GM23338 (cell line): Measurements from ENCODE around the gene NRG3. TPM values are rescaled to one million over a fixed set of nuclear protein-coding genes. Genes with fewer than 3 reads are reported as not detected.

Source experiments
- ATAC-seq: fragments of 200-7000 bp; cut with Tn5 transposase; 3 replicates; pipeline ENCODE4 v1.9.1; 2020
- DNase-seq: peaks from one replicate; pipeline ENCODE4 v3.0.0-alpha.2; 2015; ENCODE audit warnings: low spot score
- H2AFZ ChIP-seq: fragments of 200-600 bp; sonication (generic); 2 replicates; pipeline ENCODE4 v1.8.0; 2016; ENCODE audit warnings: antibody characterized with exemption, mild to moderate bottlenecking, moderate library complexity
- H3F3A ChIP-seq: fragments of 200-600 bp; sonication (generic); replicated peaks from 2 replicates; pipeline ENCODE4 v1.8.0; 2017; ENCODE audit warnings: antibody characterized with exemption, mixed run types, low read depth
- H3K27ac ChIP-seq: fragments of 200-600 bp; sonication (generic); 2 replicates; pipeline ENCODE4 v1.6.1; 2016; ENCODE audit warnings: low read depth
- H3K27me3 ChIP-seq: fragments of 200-600 bp; sonication (generic); 2 replicates; pipeline ENCODE4 v1.8.0; 2016; ENCODE audit warnings: mild to moderate bottlenecking, mixed run types, moderate library complexity; ENCODE audit not compliant: insufficient read depth
- H3K36me3 ChIP-seq: fragments of 200-600 bp; sonication (generic); 2 replicates; pipeline ENCODE4 v1.8.0; 2016; ENCODE audit warnings: mild to moderate bottlenecking; ENCODE audit not compliant: insufficient read depth
- H3K4me1 ChIP-seq: fragments of 200-600 bp; sonication (generic); 2 replicates; pipeline ENCODE4 v1.8.0; 2016; ENCODE audit warnings: mild to moderate bottlenecking, moderate library complexity; ENCODE audit not compliant: insufficient read depth
- H3K4me2 ChIP-seq: fragments of 200-600 bp; sonication (generic); 2 replicates; pipeline ENCODE4 v1.7.1; 2017; ENCODE audit warnings: mixed run types
- H3K4me3 ChIP-seq: fragments of 200-600 bp; sonication (generic); 2 replicates; pipeline ENCODE4 v1.6.1; 2016; ENCODE audit warnings: mixed run types
- H3K79me2 ChIP-seq: fragments of 200-600 bp; sonication (generic); replicated peaks from 2 replicates; pipeline ENCODE4 v1.8.0; 2017; ENCODE audit warnings: mild to moderate bottlenecking; ENCODE audit not compliant: insufficient read depth
- H3K9me2 ChIP-seq: fragments of 200-600 bp; sonication (generic); 2 replicates; pipeline ENCODE4 v1.8.0; 2017; ENCODE audit not compliant: insufficient read depth
- H4K20me1 ChIP-seq: fragments of 200-600 bp; sonication (generic); replicated peaks from 2 replicates; pipeline ENCODE4 v1.8.0; 2017; ENCODE audit warnings: mild to moderate bottlenecking; ENCODE audit not compliant: insufficient read depth
- H3K27ac Mint-ChIP-seq: 2 replicates; pipeline ENCODE4 v1.8.0; 2020; ENCODE audit warnings: inconsistent platforms, mild to moderate bottlenecking, moderate library complexity, mixed read lengths
- H3K27me3 Mint-ChIP-seq: 3 replicates; pipeline ENCODE4 v1.8.0; 2022; ENCODE audit warnings: low read depth, mild to moderate bottlenecking, moderate library complexity, mixed read lengths, inconsistent platforms; ENCODE audit not compliant: insufficient read depth, poor library complexity
- H3K36me3 Mint-ChIP-seq: 3 replicates; pipeline ENCODE4 v1.8.0; 2021; ENCODE audit warnings: low read depth, mild to moderate bottlenecking, inconsistent platforms, moderate library complexity, mixed read lengths
- H3K4me1 Mint-ChIP-seq: 3 replicates; pipeline ENCODE4 v1.8.0; 2020; ENCODE audit warnings: mild to moderate bottlenecking, inconsistent platforms, mixed read lengths
- H3K4me3 Mint-ChIP-seq: 3 replicates; pipeline ENCODE4 v1.8.0; 2021; ENCODE audit warnings: moderate library complexity, mild to moderate bottlenecking, inconsistent platforms, mixed read lengths
- H3K9me3 Mint-ChIP-seq: 3 replicates; pipeline ENCODE4 v1.8.0; 2020; ENCODE audit warnings: moderate library complexity, mild to moderate bottlenecking, inconsistent platforms, mixed read lengths
- CREB1 ChIP-seq: fragments of 250-450 bp; sonication (Bioruptor Pico); IDR thresholded peaks from 2 replicates; pipeline ENCODE4 v1.5.0; 2020; ENCODE audit warnings: low read depth, mild to moderate bottlenecking, moderate library complexity
- CTCF ChIP-seq, 2 experiments: fragments of 200-600 bp in 1 of 2; sonication (generic) in 1 of 2; conservative IDR thresholded peaks; 2 replicates each; pipeline versions ENCODE4 v1.5.1 to v1.6.1; 2016 to 2017; ENCODE audit warnings: antibody characterized with exemption in 2 of 2, low read depth in 2 of 2, mild to moderate bottlenecking in 2 of 2, moderate library complexity in 1 of 2
- ETS1 ChIP-seq: IDR thresholded peaks from 2 replicates; pipeline ENCODE4 v1.6.1; 2016; ENCODE audit warnings: antibody characterized with exemption
- EZH2 ChIP-seq: fragments of 200-600 bp; sonication (generic); IDR thresholded peaks from one replicate; pipeline ENCODE4 v1.8.0; 2017; ENCODE audit warnings: antibody characterized with exemption, mild to moderate bottlenecking, low read depth; ENCODE audit not compliant: unreplicated experiment
- NANOG ChIP-seq: IDR thresholded peaks from 2 replicates; pipeline ENCODE4 v1.6.1; 2016; ENCODE audit warnings: antibody characterized with exemption, borderline replicate concordance
- polyA plus RNA-seq: library from polyadenylated mRNA; unstranded; fragments of >200 nt; fragmentation: Nextera tagmentation; extraction: Ambion mirVana; gene quantifications from 2 replicates; pipeline ENCODE4 v1.2.1, GENCODE V29; 2016
- total RNA-seq: library from RNA; depleted of rRNA; stranded (reverse); fragments of >200 nt; shearing (Covaris generic); gene quantifications from 2 replicates; pipeline ENCODE4 v1.2.3, GENCODE V29; 2014

Gene NRG3
- total and polyA plus RNA-seq, 2 experiments from 2014 or later, result 1.9 to 3.9 TPM

- Histone ChIP-seq H3K36me3 (peaks cover 5% of the 10 kb centered on the region; the same call in 1 of the 2 replicates), H4K20me1 (no peaks in the 10 kb centered on the region), H3K4me1 (peaks cover 2% of the 10 kb centered on the region; the same call in 1 of the 2 replicates), H3K27me3 (no peaks in the 10 kb centered on the region), H3K4me3 (no peak overlapping the region), H3K79me2 (no peaks in the 10 kb centered on the region), H3K27ac (no peak overlapping the region), H3F3A (no peaks in the 10 kb centered on the region), H3K4me2 (no peak overlapping the region), H3K9me2 (peaks cover under 1% of the 10 kb centered on the region; the same call in 1 of the 2 replicates), H2AFZ (no peak overlapping the region)
- TF ChIP-seq CTCF (conservative IDR thresholded peaks at IDR 0.05; ENCODE audit: low read depth in 2 of 2) (peak in 1 of 2 experiments; percentile 18; a peak in 2 of 4 replicates), NANOG (no peak)
- Mint-ChIP-seq H3K27me3 (no peaks in the 10 kb centered on the region), H3K36me3 (no peaks in the 10 kb centered on the region), H3K9me3 (no peaks in the 10 kb centered on the region; the same call in 2 of the 3 replicates), H3K4me1 (peaks cover 8% of the 10 kb centered on the region), H3K4me3 (no peak overlapping the region), H3K27ac (no peak overlapping the region)
- ATAC-seq (peak; percentile 57; the same call in 2 of the 3 replicates), DNase-seq (peak; percentile 7)
Measured at GRCh38 chr10:82256275-82256674, 381.3 kb downstream of the NRG3 start.

GRCh38 chr10:82266438-82266837 lies 391.4 kb downstream of the NRG3 start:
- Mint-ChIP-seq H3K4me3 (no peak overlapping the region), H3K4me1 (peaks cover 14% of the 10 kb centered on the region), H3K27me3 (no peaks in the 10 kb centered on the region), H3K27ac (no peak overlapping the region), H3K9me3 (no peaks in the 10 kb centered on the region), H3K36me3 (no peaks in the 10 kb centered on the region)
- H3F3A ChIP-seq, result no peaks in the 10 kb centered on the region
- DNase-seq (no peak), ATAC-seq (no peak)
- no peaks in the 10 kb centered on the region for H3K79me2 ChIP-seq
- H3K27ac ChIP-seq, result no peak overlapping the region
- H3K4me2 ChIP-seq, result no peak overlapping the region
- no peak overlapping the region for H3K4me3 ChIP-seq
- no peaks in the 10 kb centered on the region for H4K20me1 ChIP-seq
- peaks cover 4% of the 10 kb centered on the region; the same call in 1 of the 2 replicates for H3K9me2 ChIP-seq
- H2AFZ ChIP-seq, result no peak overlapping the region
- no peaks in the 10 kb centered on the region; the same call in 1 of the 2 replicates for H3K36me3 ChIP-seq
- no peak for TF ChIP-seq ETS1
- H3K27me3 ChIP-seq, result no peaks in the 10 kb centered on the region
- H3K4me1 ChIP-seq, result no peaks in the 10 kb centered on the region

- DNase-seq, result no peak
- no peak overlapping the region for H2AFZ ChIP-seq
- Mint-ChIP-seq H3K9me3 (no peaks in the 10 kb centered on the region), H3K36me3 (no peaks in the 10 kb centered on the region), H3K4me1 (peaks cover 14% of the 10 kb centered on the region), H3K27ac (no peak overlapping the region; the same call in 1 of the 2 replicates), H3K27me3 (no peaks in the 10 kb centered on the region), H3K4me3 (no peak overlapping the region)
- H3K36me3 ChIP-seq, result no peaks in the 10 kb centered on the region; the same call in 1 of the 2 replicates
- no peak overlapping the region for H3K4me2 ChIP-seq
- peaks cover 4% of the 10 kb centered on the region; the same call in 1 of the 2 replicates for H3K9me2 ChIP-seq
- H3K27ac ChIP-seq, result no peak overlapping the region
- no peak overlapping the region for H3K4me3 ChIP-seq
- H3F3A ChIP-seq, result no peaks in the 10 kb centered on the region
- no peak for ATAC-seq
- no peaks in the 10 kb centered on the region for H4K20me1 ChIP-seq
- no peaks in the 10 kb centered on the region for H3K4me1 ChIP-seq
- H3K79me2 ChIP-seq, result no peaks in the 10 kb centered on the region
- H3K27me3 ChIP-seq, result no peaks in the 10 kb centered on the region
- TF ChIP-seq EZH2, result no peak
- TF ChIP-seq CTCF (conservative IDR thresholded peaks at IDR 0.05; ENCODE audit: low read depth in 2 of 2), result no peak
- no peak for TF ChIP-seq NANOG
- TF ChIP-seq CREB1, result no peak
- TF ChIP-seq ETS1, result no peak
Measured at GRCh38 chr10:82267014-82267413, 392.0 kb downstream of the NRG3 start.
